Spleen (tissue), 7 donors: ENCODE results near the gene MAD2L2.

Source experiments
- POLR2A ChIP-seq, 3 donors: fragments of 450-650 bp; IDR thresholded peaks; one replicate each; pipeline ENCODE4 v1.5.1; 2017; ENCODE audit warnings: antibody characterized with exemption in 3 of 3, mild to moderate bottlenecking in 1 of 3
- TF ChIP-seq, protein P1 (sequence below), 11 experiments: fragments of 200-600 bp in 7 of 11; fragments of 450-650 bp in 4 of 11; sonication (generic) in 4 of 11; IDR thresholded peaks in 8 of 11; conservative IDR thresholded peaks in 3 of 11; 1 replicate in 7 of 11; 2 replicates in 4 of 11; pipeline versions ENCODE4 v1.4.0 to v1.8.0; 2016 to 2021; ENCODE audit warnings: antibody characterized with exemption in 11 of 11, inconsistent platforms in 4 of 11, mild to moderate bottlenecking in 1 of 11
- donor health status: DM: no; HTN: no; CAD: no; lungs with moderate emphysema.
- donor health status: DM: no; HTN: no; CAD: no.
- donor health status: DM: no; HTN: no; CAD: no.

DNA sequence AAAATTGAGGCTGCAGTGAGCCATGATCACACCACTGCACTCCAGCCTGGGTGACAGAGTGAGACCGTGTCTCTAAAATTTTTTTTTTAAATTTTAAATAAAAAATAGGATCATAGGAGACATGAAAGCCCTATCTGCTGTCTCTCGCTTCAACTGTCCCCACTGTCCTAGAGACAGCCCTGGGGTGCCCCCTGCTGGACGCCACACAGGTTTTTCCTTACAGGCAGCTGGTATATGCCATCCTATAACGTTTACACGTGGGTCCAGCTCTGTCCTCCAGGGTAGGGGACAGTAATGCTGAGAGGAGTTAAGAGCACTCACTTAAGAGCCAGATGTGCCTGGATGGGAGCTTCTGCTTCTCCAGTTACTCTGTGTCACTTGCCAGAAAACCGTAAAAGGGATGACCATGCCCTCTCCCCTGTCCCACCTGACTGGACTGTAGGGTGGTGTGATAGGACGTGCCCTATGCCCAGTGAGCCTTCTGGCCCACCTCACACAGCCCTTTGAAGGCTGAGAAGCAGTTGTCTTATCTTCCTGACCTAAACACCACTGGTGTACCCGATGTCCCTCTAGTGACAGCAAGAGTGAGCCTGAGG, 35.2 kb downstream of the MAD2L2 start:
- TF ChIP-seq POLR2A (IDR thresholded peaks at IDR 0.05): no peak
- TF ChIP-seq, protein P1, sequence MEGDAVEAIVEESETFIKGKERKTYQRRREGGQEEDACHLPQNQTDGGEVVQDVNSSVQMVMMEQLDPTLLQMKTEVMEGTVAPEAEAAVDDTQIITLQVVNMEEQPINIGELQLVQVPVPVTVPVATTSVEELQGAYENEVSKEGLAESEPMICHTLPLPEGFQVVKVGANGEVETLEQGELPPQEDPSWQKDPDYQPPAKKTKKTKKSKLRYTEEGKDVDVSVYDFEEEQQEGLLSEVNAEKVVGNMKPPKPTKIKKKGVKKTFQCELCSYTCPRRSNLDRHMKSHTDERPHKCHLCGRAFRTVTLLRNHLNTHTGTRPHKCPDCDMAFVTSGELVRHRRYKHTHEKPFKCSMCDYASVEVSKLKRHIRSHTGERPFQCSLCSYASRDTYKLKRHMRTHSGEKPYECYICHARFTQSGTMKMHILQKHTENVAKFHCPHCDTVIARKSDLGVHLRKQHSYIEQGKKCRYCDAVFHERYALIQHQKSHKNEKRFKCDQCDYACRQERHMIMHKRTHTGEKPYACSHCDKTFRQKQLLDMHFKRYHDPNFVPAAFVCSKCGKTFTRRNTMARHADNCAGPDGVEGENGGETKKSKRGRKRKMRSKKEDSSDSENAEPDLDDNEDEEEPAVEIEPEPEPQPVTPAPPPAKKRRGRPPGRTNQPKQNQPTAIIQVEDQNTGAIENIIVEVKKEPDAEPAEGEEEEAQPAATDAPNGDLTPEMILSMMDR (IDR thresholded peaks at IDR 0.05 in 8 of 11, conservative IDR thresholded peaks at IDR 0.05 in 3 of 11): peak; percentile 34 to 87 (median 73)
